GM19193 (cell line): ENCODE data around the gene ASTN2.

Source experiments
- POLR2A ChIP-seq: IDR thresholded peaks from 4 replicates; pipeline ENCODE4 v1.6.1; 2011; ENCODE audit not compliant: insufficient read depth, insufficient read length; ENCODE audit errors: extremely low read depth

ASTN2 gene

GRCh38 chr9:117122953-117123352 lies 291.9 kb downstream of the ASTN2 start:
- no peak for TF ChIP-seq POLR2A

- TF ChIP-seq POLR2A: no peak
Measured at GRCh38 chr9:117122102-117122501, 292.8 kb downstream of the ASTN2 start.

DNA sequence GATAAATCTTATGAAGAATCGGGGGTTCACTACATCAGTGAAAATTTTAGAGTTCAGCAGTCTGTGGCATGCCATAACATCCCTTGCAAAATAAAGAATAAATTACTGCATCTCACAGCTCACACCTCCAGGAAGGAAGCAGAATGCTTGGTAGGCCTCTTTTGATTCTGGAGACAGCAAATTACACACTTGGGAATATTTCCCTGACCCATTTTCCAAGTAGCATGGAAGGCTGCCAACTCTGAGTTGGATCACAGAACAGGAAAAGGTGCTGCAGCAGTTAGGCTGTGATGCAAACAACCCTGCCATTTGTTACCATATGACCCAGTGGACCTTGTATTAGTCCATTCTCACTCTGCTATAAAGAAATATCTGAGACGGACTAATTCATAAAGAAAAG lies 293.5 kb downstream of the ASTN2 start:
- no peak for TF ChIP-seq POLR2A

DNA sequence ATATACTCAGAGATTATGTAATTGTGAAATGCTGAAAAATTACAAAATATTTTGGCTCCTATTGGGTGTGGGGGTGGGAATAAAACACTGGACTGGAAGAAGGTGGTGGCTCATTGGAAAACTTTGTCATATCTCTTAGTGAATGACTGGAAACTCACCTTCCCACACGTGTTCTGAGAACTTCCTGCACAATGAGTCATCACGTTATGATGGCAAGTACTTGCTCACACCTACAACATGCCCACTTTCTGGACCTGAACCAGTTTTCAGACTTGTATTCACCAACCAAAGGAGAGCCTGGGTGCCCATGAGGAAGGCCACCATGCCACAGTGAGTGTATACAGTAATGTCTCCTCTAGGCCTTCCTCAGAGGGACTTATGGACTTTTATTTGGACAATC lies 294.8 kb downstream of the ASTN2 start:
- no peak for TF ChIP-seq POLR2A

DNA sequence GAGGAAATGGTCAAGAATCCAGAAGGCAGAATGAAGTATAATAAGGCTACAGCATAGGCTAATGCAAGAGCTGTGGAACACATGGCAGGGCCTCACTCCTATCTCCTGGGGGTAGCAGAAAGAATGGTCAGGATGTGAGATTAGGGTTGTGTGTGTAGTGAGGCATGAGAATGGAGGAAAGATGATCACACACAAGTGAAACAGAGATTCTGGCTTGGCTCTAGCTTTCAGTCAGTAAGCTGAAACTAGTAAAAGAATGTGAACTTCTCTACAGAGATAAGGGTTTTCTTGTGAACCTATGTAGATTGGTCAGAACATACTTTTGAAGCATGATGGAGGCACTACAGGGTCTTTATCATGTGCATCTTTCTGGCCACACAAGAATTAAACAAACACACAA lies 298.8 kb downstream of the ASTN2 start:
- no peak for TF ChIP-seq POLR2A

DNA sequence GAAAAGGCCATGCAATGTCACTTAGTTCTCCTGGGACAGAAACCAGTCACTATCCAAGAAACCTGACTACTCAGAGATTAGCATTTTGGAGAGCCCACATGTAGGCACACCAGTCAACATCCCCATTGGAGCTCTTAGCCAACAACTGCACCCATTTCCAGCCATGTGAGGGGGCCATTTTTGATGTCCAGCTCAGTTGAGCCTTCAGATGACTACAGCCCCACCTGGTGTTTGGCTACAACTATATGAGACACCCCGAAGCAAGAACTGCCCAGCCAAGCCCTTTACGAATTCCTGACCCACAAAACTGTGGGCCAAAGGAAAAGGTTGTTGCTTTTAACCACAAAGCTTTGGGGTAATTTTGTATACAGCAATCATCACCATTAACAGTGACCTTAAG lies 300.1 kb downstream of the ASTN2 start:
- no peak for TF ChIP-seq POLR2A

DNA sequence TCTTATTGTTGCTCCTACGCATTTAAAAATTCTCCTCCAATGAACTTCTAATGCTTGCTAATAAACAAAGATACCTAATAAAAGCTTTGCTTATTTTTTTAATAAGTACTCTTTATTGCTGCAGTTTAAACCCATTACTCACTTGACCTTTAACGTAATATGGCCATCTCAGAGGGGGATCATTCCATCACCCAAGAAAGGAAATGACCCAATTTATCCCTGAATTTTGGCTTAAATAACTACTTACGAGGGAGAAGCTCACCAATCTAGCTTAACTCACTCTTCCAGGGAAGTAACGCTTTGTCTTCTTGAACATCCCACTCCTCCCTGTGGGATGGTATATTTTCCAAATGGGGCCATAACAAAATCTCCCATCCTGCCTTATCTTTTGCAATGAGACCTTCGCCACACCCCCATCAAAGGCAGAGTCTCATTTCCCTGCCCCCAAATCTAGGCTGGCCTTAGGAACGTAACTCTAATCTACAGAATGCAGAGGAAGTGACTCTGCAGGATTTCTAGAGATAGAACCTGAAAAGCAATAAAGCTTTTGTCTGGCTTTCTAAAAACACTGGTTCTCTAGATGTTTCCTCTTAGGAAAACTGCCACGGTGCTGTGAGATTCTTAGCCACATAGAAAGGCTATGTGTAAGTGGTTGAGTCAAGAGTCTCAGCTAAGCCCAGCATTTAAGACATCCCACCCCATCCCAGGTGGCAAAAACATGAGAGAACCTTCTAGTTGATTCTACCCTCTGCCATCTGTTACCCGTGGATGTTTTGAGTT lies 310.0 kb downstream of the ASTN2 start:
- no peak for TF ChIP-seq POLR2A

DNA sequence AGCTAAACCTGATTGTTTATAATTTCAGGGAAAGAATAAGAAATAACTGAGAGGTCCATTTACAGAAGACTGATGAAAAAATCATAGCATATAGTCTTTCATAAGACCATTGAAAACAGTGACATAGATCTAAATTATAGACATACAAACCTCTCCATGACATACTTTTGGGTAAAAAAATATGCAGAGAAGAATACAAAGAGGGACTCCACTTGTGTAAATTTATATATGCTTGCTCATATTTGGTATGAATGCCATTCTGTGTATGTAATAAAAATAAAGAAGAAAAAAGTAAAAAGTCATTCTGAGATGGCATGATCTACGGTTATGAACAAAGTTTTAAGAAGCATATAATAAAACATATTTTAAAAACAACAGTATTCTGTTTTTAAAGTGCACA lies 310.7 kb downstream of the ASTN2 start:
- no peak for TF ChIP-seq POLR2A

DNA sequence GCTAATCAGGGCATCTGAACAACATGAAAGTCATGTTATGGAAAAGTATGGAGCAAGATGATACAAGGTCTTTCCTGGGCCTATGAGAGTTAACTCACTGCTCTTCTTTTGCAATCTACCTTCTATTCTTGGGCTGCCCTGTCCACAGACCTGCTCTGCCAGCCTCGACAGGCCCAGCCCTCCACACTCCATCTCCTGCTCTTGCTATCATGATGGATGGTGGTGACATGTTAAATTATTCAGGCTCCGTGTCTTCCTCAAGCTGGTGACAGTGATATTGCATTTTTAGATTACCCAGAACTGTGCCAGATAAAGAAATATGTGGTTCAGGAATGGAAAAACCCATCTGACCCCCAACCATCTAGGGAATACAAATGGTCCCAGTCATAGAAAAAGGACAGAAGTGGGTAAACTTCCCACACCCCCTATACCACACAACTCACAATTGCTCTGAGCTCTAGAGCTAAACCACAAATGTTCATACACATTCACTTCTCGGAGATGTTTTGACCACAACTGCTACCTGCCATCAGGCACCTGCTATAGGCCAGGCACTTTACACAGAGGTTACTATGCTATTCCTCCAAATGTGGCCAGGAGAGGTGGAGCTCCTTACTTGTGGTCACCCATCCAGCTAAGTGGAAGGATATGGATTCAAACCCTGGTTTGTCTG lies 311.3 kb downstream of the ASTN2 start:
- TF ChIP-seq POLR2A: no peak

DNA sequence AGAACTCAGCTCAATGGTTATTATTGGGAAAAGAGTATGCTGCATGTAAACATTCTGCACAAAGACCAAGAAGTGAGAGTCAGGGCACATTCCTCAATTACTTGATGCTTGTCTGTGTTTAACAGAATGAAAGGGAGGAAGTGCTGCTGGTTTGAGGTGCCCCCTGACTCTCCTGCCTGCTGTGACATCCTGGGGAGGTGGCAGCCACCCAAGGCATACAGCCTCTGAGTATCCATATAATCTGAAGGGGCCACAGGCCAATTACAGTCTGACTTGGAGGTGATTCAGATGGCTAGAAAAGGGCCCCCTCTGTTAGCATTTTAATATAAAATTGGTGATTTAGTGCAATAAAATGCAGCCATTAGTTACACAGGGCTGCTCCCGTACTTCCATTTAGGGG lies 313.8 kb downstream of the ASTN2 start:
- TF ChIP-seq POLR2A: no peak

DNA sequence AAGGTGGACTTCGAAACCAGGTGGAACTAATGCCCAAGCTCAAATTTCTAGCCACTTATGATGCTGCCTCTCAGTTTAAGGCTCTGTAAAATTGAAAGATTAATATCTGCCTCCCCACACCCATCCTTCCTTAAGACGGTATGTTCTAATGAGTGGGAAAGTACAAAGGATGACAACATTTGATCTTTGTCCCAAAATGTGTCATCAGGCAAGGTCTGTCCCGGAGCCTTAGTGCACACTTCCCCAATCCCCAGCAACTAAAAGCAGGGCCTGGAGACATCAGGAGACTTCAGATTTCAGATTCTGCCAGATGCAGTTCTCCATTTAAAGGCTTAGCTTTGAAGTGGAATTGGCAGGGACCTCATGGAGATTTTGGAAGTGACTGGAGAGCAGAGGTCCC lies 316.5 kb downstream of the ASTN2 start:
- TF ChIP-seq POLR2A: no peak

GRCh38 chr9:117097761-117098160 lies 317.1 kb downstream of the ASTN2 start:
- TF ChIP-seq POLR2A: no peak

GRCh38 chr9:117096138-117096537 lies 318.7 kb downstream of the ASTN2 start:
- TF ChIP-seq POLR2A: no peak

- no peak for TF ChIP-seq POLR2A
Measured at GRCh38 chr9:117095081-117095480, 319.8 kb downstream of the ASTN2 start.

DNA sequence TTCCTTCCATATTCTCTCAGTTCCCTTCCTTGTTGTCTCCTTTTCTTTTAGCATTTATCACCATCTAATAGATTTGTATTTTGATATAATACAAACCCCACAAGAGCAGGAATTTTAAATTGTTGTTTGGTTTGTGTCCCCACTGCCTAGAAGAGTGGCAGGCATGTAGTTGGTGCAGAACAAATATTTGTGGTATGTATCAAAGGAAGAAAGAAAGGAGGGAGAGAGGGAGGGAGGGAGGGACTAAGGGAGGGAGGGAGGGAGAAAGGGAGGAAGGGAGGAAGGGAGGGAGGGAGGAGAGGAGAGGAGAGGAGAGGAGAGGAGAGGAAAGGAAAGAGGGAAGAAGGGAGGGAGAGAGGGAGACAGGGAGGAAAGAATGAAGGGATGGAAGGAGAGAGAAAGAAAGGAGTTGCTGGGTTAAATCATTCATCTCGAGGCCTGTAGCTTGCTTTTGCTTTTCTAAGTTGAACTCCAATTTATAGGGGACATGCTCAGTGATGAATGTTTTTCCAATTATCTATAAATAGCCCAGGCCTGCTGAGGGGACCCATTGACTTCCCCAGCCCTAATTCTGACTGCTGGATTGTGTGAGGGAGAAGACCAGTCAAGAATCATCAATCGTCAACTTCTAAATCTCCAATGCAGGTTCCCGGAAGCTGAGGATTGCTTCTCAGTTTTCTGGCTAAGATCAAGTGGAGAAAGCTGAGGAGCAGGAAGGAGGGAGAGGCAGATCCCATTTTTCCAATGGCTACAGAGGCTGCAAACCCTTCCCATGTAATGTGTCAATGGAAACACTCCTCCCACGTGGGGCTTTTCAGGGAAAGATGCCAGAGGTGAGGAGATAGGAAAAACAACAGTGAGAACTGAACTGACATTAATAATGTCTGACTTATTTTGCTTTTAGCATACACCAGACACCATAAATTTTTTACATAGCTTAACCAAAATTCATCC lies 320.7 kb downstream of the ASTN2 start:
- TF ChIP-seq POLR2A: no peak
